Esophagus muscularis mucosa (tissue), 4 donors: ENCODE data around the gene STK32B. TPM values are rescaled to one million over a fixed set of nuclear protein-coding genes. Genes with fewer than 3 reads are reported as not detected.

Experiments used
- DNase-seq: peaks from one replicate; pipeline ENCODE4 v3.0.0-alpha.2; 2017; ENCODE audit errors: extremely low spot score
- H3K27ac ChIP-seq, 4 donors: fragments of 200-600 bp; sonication (generic); replicated peaks in 1 of 4; 1 replicate in 3 of 4; 2 replicates in 1 of 4; pipeline ENCODE4 v1.5.1; 2016 to 2019; ENCODE audit warnings: mild to moderate bottlenecking in 1 of 4
- H3K27me3 ChIP-seq, 4 donors: fragments of 200-600 bp; sonication (generic); one replicate each; pipeline versions ENCODE4 v1.5.1 to v1.6.0; 2016 to 2019
- H3K36me3 ChIP-seq, 4 donors: fragments of 200-600 bp; sonication (generic); one replicate each; pipeline ENCODE4 v1.5.1; 2016 to 2019
- H3K4me1 ChIP-seq, 4 donors: fragments of 200-600 bp; sonication (generic); one replicate each; pipeline ENCODE4 v1.5.1; 2016 to 2019
- H3K4me3 ChIP-seq, 4 donors: fragments of 200-600 bp; sonication (generic); 1 replicate in 2 of 4; 2 replicates in 2 of 4; pipeline ENCODE4 v1.5.1; 2016 to 2019; ENCODE audit warnings: mild to moderate bottlenecking in 4 of 4, moderate library complexity in 1 of 4
- H3K9me3 ChIP-seq, 4 donors: fragments of 200-600 bp; sonication (generic); 1 replicate in 3 of 4; 2 replicates in 1 of 4; pipeline ENCODE4 v1.5.1; 2016 to 2019
- CTCF ChIP-seq, 3 experiments: fragments of 200-600 bp in 2 of 3; fragments of 450-650 bp in 1 of 3; sonication (generic) in 2 of 3; IDR thresholded peaks; one replicate each; pipeline ENCODE4 v1.5.1; 2017 to 2019; ENCODE audit warnings: antibody characterized with exemption in 3 of 3, mild to moderate bottlenecking in 2 of 3, moderate library complexity in 1 of 3
- EP300 ChIP-seq: sonication (generic); formaldehyde crosslinking; IDR thresholded peaks from one replicate; pipeline ENCODE4 v1.6.1; 2017; ENCODE audit warnings: antibody characterized with exemption
- POLR2A ChIP-seq: fragments of 450-650 bp; IDR thresholded peaks from one replicate; pipeline ENCODE4 v1.6.1; 2017; ENCODE audit warnings: antibody characterized with exemption, moderate library complexity, mild to moderate bottlenecking, low read depth
- POLR2AphosphoS5 ChIP-seq, 2 donors: sonication (generic); formaldehyde crosslinking; IDR thresholded peaks; one replicate each; pipeline ENCODE4 v1.6.1; 2017; ENCODE audit warnings: antibody characterized with exemption in 2 of 2
- WGBS: methylation state at CpG from one replicate; pipeline ENCODE4 v1.1.5; 2018; 5-methylcytosine and 5-hydroxymethylcytosine counted together
- intact Hi-C: fragments of 100-400 bp; cut with DNase I; formaldehyde crosslinking; loops from one replicate; pipeline ENCODE4 v1.15.1; 2023
- total RNA-seq, 4 donors: library from RNA; depleted of rRNA; stranded (reverse); fragments of >200 nt; gene quantifications; one replicate each; pipeline versions ENCODE4 v1.1.0 to v1.2.1, GENCODE V29; 2016

STK32B gene
- total RNA-seq, 4 donors from 2014 or later: 1.7 to 3.8 (median 2.7) TPM

GRCh38 chr4:5133933-5134594 lies 82.8 kb downstream of the STK32B start:
- no peak for TF ChIP-seq POLR2A
- TF ChIP-seq POLR2AphosphoS5 (IDR thresholded peaks at IDR 0.05): no peak
- no peak for TF ChIP-seq CTCF (IDR thresholded peaks at IDR 0.05)
- no peak for TF ChIP-seq EP300
- WGBS: 86% methylated on average over 4 of the region's 4 CpGs

DNA sequence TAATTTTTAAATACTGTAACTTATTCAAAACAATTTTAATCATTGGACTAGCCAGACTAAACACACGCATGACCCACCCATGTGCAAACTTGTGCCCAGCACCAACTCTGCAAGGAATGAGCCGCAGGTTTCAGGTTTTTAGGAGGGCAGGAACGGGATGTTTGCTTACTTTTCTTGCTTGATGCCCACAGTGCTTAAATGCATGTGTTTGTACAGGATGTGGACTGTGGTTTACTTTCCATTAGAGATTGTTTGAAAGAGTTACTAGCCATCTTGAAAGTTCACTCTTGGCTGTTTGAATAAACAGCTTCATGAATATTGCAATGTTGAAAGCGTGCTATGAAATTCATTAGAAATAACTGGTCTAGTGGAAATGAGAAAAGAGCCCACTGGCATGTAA lies 83.3 kb downstream of the STK32B start:
- 87% methylated on average over 4 of the region's 4 CpGs for WGBS

More at GRCh38 chr4:5133933-5134594, 82.8 kb downstream of the STK32B start:
- H3K36me3 ChIP-seq: no peaks in the 10 kb centered on the region
- H3K27me3 ChIP-seq: no peaks in the 10 kb centered on the region
- no peak overlapping the region for H3K27ac ChIP-seq
- H3K9me3 ChIP-seq: peaks cover 0 to 6% (median 0%) of the 10 kb centered on the region in 4 donors
- peak; percentile 64 for DNase-seq
- no peak overlapping the region for H3K4me3 ChIP-seq
- H3K4me1 ChIP-seq: peaks cover 0 to 2% (median 0%) of the 10 kb centered on the region in 4 donors
- intact Hi-C loops: no loop called here

GRCh38 chr4:5137226-5137625 lies 85.9 kb downstream of the STK32B start:
- Histone ChIP-seq H3K27ac (no peak overlapping the region), H3K9me3 (no peaks in the 10 kb centered on the region), H3K27me3 (no peaks in the 10 kb centered on the region), H3K4me1 (peaks cover 0 to 2% (median 0%) of the 10 kb centered on the region in 4 donors), H3K4me3 (no peak overlapping the region), H3K36me3 (no peaks in the 10 kb centered on the region)
- intact Hi-C loops: no loop called here
- TF ChIP-seq POLR2A (no peak), EP300 (no peak), POLR2AphosphoS5 (IDR thresholded peaks at IDR 0.05) (no peak), CTCF (IDR thresholded peaks at IDR 0.05) (no peak)
- DNase-seq: peak; percentile 79
- 81% methylated on average over 2 of the region's 2 CpGs for WGBS

More for the DNA sequence above, 83.3 kb downstream of the STK32B start:
- no peak for TF ChIP-seq POLR2A
- TF ChIP-seq EP300: no peak
- peaks cover 0 to 2% (median 0%) of the 10 kb centered on the region in 4 donors for H3K4me1 ChIP-seq
- H3K27me3 ChIP-seq: no peaks in the 10 kb centered on the region
- H3K27ac ChIP-seq: no peak overlapping the region
- intact Hi-C loops: no loop called here
- H3K36me3 ChIP-seq: no peaks in the 10 kb centered on the region
- DNase-seq: no peak
- H3K4me3 ChIP-seq: no peak overlapping the region
- peaks cover 0 to 6% (median 0%) of the 10 kb centered on the region in 4 donors for H3K9me3 ChIP-seq

- TF ChIP-seq POLR2A (no peak), CTCF (IDR thresholded peaks at IDR 0.05) (no peak), POLR2AphosphoS5 (IDR thresholded peaks at IDR 0.05) (no peak), EP300 (no peak)
- Histone ChIP-seq H3K9me3 (no peaks in the 10 kb centered on the region), H3K4me3 (no peak overlapping the region), H3K27ac (no peak overlapping the region), H3K36me3 (no peaks in the 10 kb centered on the region), H3K4me1 (peaks cover 0 to 2% (median 0%) of the 10 kb centered on the region in 4 donors), H3K27me3 (no peaks in the 10 kb centered on the region)
- WGBS: 54% methylated on average over 9 of the region's 9 CpGs
- peak; percentile 39 for DNase-seq
- intact Hi-C loops: no loop called here
Measured at GRCh38 chr4:5137927-5138326, 86.6 kb downstream of the STK32B start.

DNA sequence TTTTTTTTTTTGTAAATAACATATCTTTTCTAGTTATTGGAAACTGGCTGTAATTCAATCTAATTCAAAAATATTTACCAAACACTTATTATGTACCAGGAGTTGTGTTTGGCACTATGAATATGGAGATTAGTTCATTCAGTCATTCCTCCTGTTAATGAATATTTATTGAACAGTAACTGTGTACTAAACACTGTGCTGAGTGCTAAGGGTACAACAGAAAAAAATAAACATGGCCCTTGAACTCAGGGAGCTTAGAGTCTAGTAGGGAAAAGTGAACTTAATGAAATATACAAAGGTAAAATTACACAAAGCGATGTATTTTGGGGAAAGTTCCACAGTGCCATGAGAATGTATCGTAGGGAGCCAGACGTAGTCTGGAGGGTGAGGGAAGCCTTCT lies 87.1 kb downstream of the STK32B start:
- WGBS: 88% methylated on average over 3 of the region's 3 CpGs
- no peaks in the 10 kb centered on the region for H3K27me3 ChIP-seq

More for the DNA sequence above, 87.1 kb downstream of the STK32B start:
- Histone ChIP-seq H3K27ac (no peak overlapping the region), H3K36me3 (no peaks in the 10 kb centered on the region), H3K4me3 (no peak overlapping the region), H3K4me1 (peaks cover 0 to 2% (median 0%) of the 10 kb centered on the region in 4 donors), H3K9me3 (no peaks in the 10 kb centered on the region)
- TF ChIP-seq CTCF (IDR thresholded peaks at IDR 0.05): no peak
- TF ChIP-seq EP300: no peak
- intact Hi-C loops: no loop called here
- no peak for DNase-seq
